Thyroid gland (tissue), 4 donors: ENCODE data around the gene PREB.

Source experiments
- CTCF ChIP-seq, 6 experiments: fragments of 200-600 bp in 3 of 6; fragments of 450-650 bp in 3 of 6; sonication (generic) in 3 of 6; IDR thresholded peaks; one replicate each; pipeline ENCODE4 v1.5.1; 2016 to 2019; ENCODE audit warnings: antibody characterized with exemption in 6 of 6, mild to moderate bottlenecking in 2 of 6, inconsistent platforms in 1 of 6, moderate library complexity in 1 of 6
- POLR2A ChIP-seq, 2 donors: fragments of 450-650 bp; IDR thresholded peaks; one replicate each; pipeline ENCODE4 v1.6.1; 2017; ENCODE audit warnings: antibody characterized with exemption in 2 of 2, mild to moderate bottlenecking in 2 of 2, moderate library complexity in 1 of 2

GRCh38 chr2:27115519-27115918 lies 18.9 kb downstream of the PREB start:
- TF ChIP-seq CTCF (IDR thresholded peaks at IDR 0.05) (no peak), POLR2A (IDR thresholded peaks at IDR 0.05) (no peak)
